Stimulated activated CD8-positive, alpha-beta memory T cell treated with anti-CD3 and anti-CD28 coated beads, Interleukin-4, amount 100 ng/mL, for 24 hours (primary cell): Measurements from ENCODE around the gene RPL29.

Experiments used
- DNase-seq: peaks from one replicate; pipeline ENCODE4 v3.0.0-alpha.2; 2020; ENCODE audit warnings: low read depth

RPL29 gene

GRCh38 chr3:52025453-52025852 lies 29.8 kb upstream of the RPL29 start:
- DNase-seq = no peak

- DNase-seq = no peak
Measured at GRCh38 chr3:52024765-52025452, 29.2 kb upstream of the RPL29 start.

- no peak for DNase-seq
Measured at GRCh38 chr3:52023860-52024764, 28.4 kb upstream of the RPL29 start.

GRCh38 chr3:52023101-52023770 lies 27.5 kb upstream of the RPL29 start:
- DNase-seq = no peak

- no peak for DNase-seq
Measured at GRCh38 chr3:52022323-52023100, 26.8 kb upstream of the RPL29 start.

- DNase-seq = no peak
Measured at GRCh38 chr3:52021489-52022268, 26.0 kb upstream of the RPL29 start.

GRCh38 chr3:52020796-52021195 lies 25.1 kb upstream of the RPL29 start:
- DNase-seq = no peak

GRCh38 chr3:52019352-52020080 lies 23.8 kb upstream of the RPL29 start:
- no peak for DNase-seq

GRCh38 chr3:52018319-52019000 lies 22.8 kb upstream of the RPL29 start:
- DNase-seq = no peak

- DNase-seq = no peak
Measured at GRCh38 chr3:52017586-52017985, 21.9 kb upstream of the RPL29 start.

- DNase-seq = no peak
Measured at GRCh38 chr3:52015438-52016228, 19.9 kb upstream of the RPL29 start.

GRCh38 chr3:52014613-52015012 lies 18.9 kb upstream of the RPL29 start:
- DNase-seq = no peak

- DNase-seq = no peak
Measured at GRCh38 chr3:52013802-52014598, 18.3 kb upstream of the RPL29 start.

- no peak for DNase-seq
Measured at GRCh38 chr3:52012699-52013098, 17.0 kb upstream of the RPL29 start.

GRCh38 chr3:52010431-52010830 lies 14.7 kb upstream of the RPL29 start:
- no peak for DNase-seq

- DNase-seq = no peak
Measured at GRCh38 chr3:52007291-52007690, 11.6 kb upstream of the RPL29 start.

GRCh38 chr3:52006820-52007133 lies 11.1 kb upstream of the RPL29 start:
- DNase-seq = no peak

GRCh38 chr3:52006017-52006819 lies 10.5 kb upstream of the RPL29 start:
- no peak for DNase-seq
